GM18909 (cell line): Measurements from ENCODE around the gene COL24A1.
"Not testable (repeated sequence)": the region's sequence is repeated elsewhere in the genome, so short reads cannot be mapped to it uniquely, and the experiment has no call there.

Experiments used
- ATAC-seq: cut with Tn5 transposase; IDR thresholded peaks from one replicate; pipeline ENCODE4 v1.9.1; 2021; ENCODE audit warnings: mild to moderate bottlenecking; ENCODE audit not compliant: unreplicated experiment, poor library complexity

The COL24A1 gene

GRCh38 chr1:85833165-85833564, 323.4 kb downstream of the COL24A1 start:
- ATAC-seq, result not testable (repeated sequence)

- ATAC-seq, result no peak
Measured at GRCh38 chr1:85830837-85831236, 325.7 kb downstream of the COL24A1 start.

- no peak for ATAC-seq
Measured at GRCh38 chr1:85824066-85824840, 332.3 kb downstream of the COL24A1 start.

GRCh38 chr1:85822696-85823095, 333.9 kb downstream of the COL24A1 start:
- ATAC-seq, result no peak

GRCh38 chr1:85818371-85818770, 338.2 kb downstream of the COL24A1 start:
- ATAC-seq, result no peak

GRCh38 chr1:85816606-85817005, 340.0 kb downstream of the COL24A1 start:
- no peak for ATAC-seq

GRCh38 chr1:85815906-85816305, 340.7 kb downstream of the COL24A1 start:
- ATAC-seq, result no peak

- ATAC-seq, result no peak
Measured at GRCh38 chr1:85806236-85806965, 350.2 kb downstream of the COL24A1 start.

GRCh38 chr1:85801520-85801919, 355.1 kb downstream of the COL24A1 start:
- no peak for ATAC-seq

- no peak for ATAC-seq
Measured at GRCh38 chr1:85799737-85800136, 356.8 kb downstream of the COL24A1 start.

- ATAC-seq, result no peak
Measured at GRCh38 chr1:85798419-85798818, 358.2 kb downstream of the COL24A1 start.

- ATAC-seq, result not testable (repeated sequence)
Measured at GRCh38 chr1:85777021-85777420, 379.6 kb downstream of the COL24A1 start.

- no peak for ATAC-seq
Measured at GRCh38 chr1:85762804-85763203, 393.8 kb downstream of the COL24A1 start.

- no peak for ATAC-seq
Measured at GRCh38 chr1:85756864-85757263, 399.7 kb downstream of the COL24A1 start.

- no peak for ATAC-seq
Measured at GRCh38 chr1:85748120-85748519, 408.5 kb downstream of the COL24A1 start.

GRCh38 chr1:85746777-85747176, 409.8 kb downstream of the COL24A1 start:
- no peak for ATAC-seq

- no peak for ATAC-seq
Measured at GRCh38 chr1:85743814-85744213, 412.8 kb downstream of the COL24A1 start.

GRCh38 chr1:85734931-85735330, 421.6 kb downstream of the COL24A1 start:
- ATAC-seq, result no peak

- ATAC-seq, result no peak
Measured at GRCh38 chr1:85718678-85719340, 437.8 kb downstream of the COL24A1 start.

GRCh38 chr1:85714418-85715114, 442.0 kb downstream of the COL24A1 start:
- ATAC-seq, result not testable (repeated sequence)

- no peak for ATAC-seq
Measured at GRCh38 chr1:85708829-85709227, 447.7 kb downstream of the COL24A1 start.
